HepG2 (cell line): ENCODE data around the gene CPN1. TPM values are rescaled to one million over a fixed set of nuclear protein-coding genes. Genes with fewer than 3 reads are reported as not detected.

Experiments
- FOXA3 ChIP-seq: IDR thresholded peaks from 2 replicates; pipeline ENCODE4 v1.6.1; 2016; ENCODE audit warnings: missing genetic modification reagents, missing compliant biosample characterization
- MYC ChIP-seq: sonication (generic); formaldehyde crosslinking; IDR thresholded peaks from 2 replicates; pipeline ENCODE4 v1.9.0; 2021; ENCODE audit warnings: missing genetic modification reagents, borderline replicate concordance
- TIGD3 ChIP-seq: sonication (generic); formaldehyde crosslinking; IDR thresholded peaks from 2 replicates; pipeline ENCODE4 v1.5.1; 2020; ENCODE audit warnings: mild to moderate bottlenecking, missing genetic modification reagents, borderline replicate concordance
- ZBTB20 ChIP-seq: sonication (generic); formaldehyde crosslinking; IDR thresholded peaks from 2 replicates; pipeline ENCODE4 v1.8.1; 2023; ENCODE audit warnings: missing genetic modification reagents, low read depth, mild to moderate bottlenecking, borderline replicate concordance
- ZBTB40 ChIP-seq, 2 experiments: fragments of 450-650 bp in 1 of 2; sonication (generic) in 1 of 2; formaldehyde crosslinking in 1 of 2; IDR thresholded peaks; 2 replicates each; pipeline versions ENCODE4 v1.6.1 to v1.8.0; 2016 to 2022; ENCODE audit warnings: antibody characterized with exemption in 1 of 2, mild to moderate bottlenecking in 1 of 2, missing genetic modification reagents in 1 of 2
- ZNF784 ChIP-seq: sonication (generic); formaldehyde crosslinking; IDR thresholded peaks from 2 replicates; pipeline ENCODE4 v1.5.1; 2020; ENCODE audit warnings: missing genetic modification reagents, mild to moderate bottlenecking, borderline replicate concordance
- ZSCAN30 ChIP-seq: sonication (generic); formaldehyde crosslinking; IDR thresholded peaks from 2 replicates; pipeline ENCODE4 v1.5.0; 2020; ENCODE audit warnings: mild to moderate bottlenecking, missing genetic modification reagents
- polyA plus RNA-seq, 8 experiments: library from polyadenylated mRNA; depleted of rRNA in 3 of 8; stranded (reverse) in 7 of 8; unstranded in 1 of 8; fragments of >200 nt; fragmentation: Illumina TruSeq in 4 of 8; extraction: Trizol in 4 of 8; gene quantifications; 2 replicates each; pipeline versions ENCODE4 v1.2.1 to v1.2.3, GENCODE V29; 2011 to 2016; ENCODE audit warnings: low read depth in 4 of 8, missing spikeins in 1 of 8, mixed read lengths in 1 of 8; ENCODE audit not compliant: insufficient read depth in 1 of 8
- total RNA-seq, 5 experiments: library from RNA; depleted of rRNA; stranded (reverse); fragments of >200 nt; fragmentation: Illumina TruSeq; extraction: Trizol; gene quantifications; 2 replicates each; pipeline ENCODE4 v1.2.3, GENCODE V29; 2016; ENCODE audit warnings: low read depth in 1 of 5
- TF ChIP-seq, protein P1 (sequence below): sonication (generic); formaldehyde crosslinking; IDR thresholded peaks from 2 replicates; pipeline ENCODE4 v1.5.0; 2020; ENCODE audit warnings: mild to moderate bottlenecking, missing genetic modification reagents
- TF ChIP-seq, protein P2 (sequence below): sonication (generic); IDR thresholded peaks from 2 replicates; pipeline ENCODE4 v1.6.1; 2016; ENCODE audit warnings: low read depth, borderline replicate concordance

Gene CPN1
- total and polyA plus RNA-seq, 2 of the 13 experiments (the other 11 are each of a cell fraction or from before 2014, with no cell fraction given), result 17.3 to 35.1 TPM

GRCh38 chr10:100020886-100021253, 60.8 kb downstream of the CPN1 start (continued):
- no peak for TF ChIP-seq ZBTB40 (IDR thresholded peaks at IDR 0.05)
- TF ChIP-seq ZBTB40 (CRISPR knock-in tag; IDR thresholded peaks at IDR 0.05), result 0 out of 2 replicates have a peak, but pooled peaks have one; percentile 23
- peak; percentile 56; the same call in 1 of the 2 replicates for TF ChIP-seq MYC (CRISPR knock-in tag)
- no peak for TF ChIP-seq FOXA3 (CRISPR knock-in tag)
- TF ChIP-seq, protein P1, sequence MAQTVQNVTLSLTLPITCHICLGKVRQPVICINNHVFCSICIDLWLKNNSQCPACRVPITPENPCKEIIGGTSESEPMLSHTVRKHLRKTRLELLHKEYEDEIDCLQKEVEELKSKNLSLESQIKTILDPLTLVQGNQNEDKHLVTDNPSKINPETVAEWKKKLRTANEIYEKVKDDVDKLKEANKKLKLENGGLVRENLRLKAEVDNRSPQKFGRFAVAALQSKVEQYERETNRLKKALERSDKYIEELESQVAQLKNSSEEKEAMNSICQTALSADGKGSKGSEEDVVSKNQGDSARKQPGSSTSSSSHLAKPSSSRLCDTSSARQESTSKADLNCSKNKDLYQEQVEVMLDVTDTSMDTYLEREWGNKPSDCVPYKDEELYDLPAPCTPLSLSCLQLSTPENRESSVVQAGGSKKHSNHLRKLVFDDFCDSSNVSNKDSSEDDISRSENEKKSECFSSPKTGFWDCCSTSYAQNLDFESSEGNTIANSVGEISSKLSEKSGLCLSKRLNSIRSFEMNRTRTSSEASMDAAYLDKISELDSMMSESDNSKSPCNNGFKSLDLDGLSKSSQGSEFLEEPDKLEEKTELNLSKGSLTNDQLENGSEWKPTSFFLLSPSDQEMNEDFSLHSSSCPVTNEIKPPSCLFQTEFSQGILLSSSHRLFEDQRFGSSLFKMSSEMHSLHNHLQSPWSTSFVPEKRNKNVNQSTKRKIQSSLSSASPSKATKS (CRISPR knock-in tag), result no peak
- no peak for TF ChIP-seq TIGD3 (CRISPR knock-in tag)
- no peak for TF ChIP-seq ZBTB20 (CRISPR knock-in tag)
- TF ChIP-seq ZSCAN30 (CRISPR knock-in tag), result no peak
- TF ChIP-seq, protein P2, sequence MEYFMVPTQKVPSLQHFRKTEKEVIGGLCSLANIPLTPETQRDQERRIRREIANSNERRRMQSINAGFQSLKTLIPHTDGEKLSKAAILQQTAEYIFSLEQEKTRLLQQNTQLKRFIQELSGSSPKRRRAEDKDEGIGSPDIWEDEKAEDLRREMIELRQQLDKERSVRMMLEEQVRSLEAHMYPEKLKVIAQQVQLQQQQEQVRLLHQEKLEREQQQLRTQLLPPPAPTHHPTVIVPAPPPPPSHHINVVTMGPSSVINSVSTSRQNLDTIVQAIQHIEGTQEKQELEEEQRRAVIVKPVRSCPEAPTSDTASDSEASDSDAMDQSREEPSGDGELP, result 0 out of 2 replicates have a peak, but pooled peaks have one; percentile 11
- TF ChIP-seq ZNF784 (CRISPR knock-in tag), result no peak
